Suprapubic skin (tissue), 4 donors: ENCODE measurements around the gene CARD16. TPM values are rescaled to one million over a fixed set of nuclear protein-coding genes. Genes with fewer than 3 reads are reported as not detected.

Experiments
- DNase-seq, 2 donors: peaks; one replicate each; pipeline ENCODE4 v3.0.0-alpha.2; 2019; ENCODE audit warnings: low spot score in 2 of 2
- H3K27ac ChIP-seq: fragments of 200-600 bp; sonication (generic); one replicate; pipeline ENCODE4 v1.5.1; 2019
- H3K27me3 ChIP-seq: fragments of 200-600 bp; sonication (generic); one replicate; pipeline ENCODE4 v1.5.1; 2019
- H3K36me3 ChIP-seq: fragments of 200-600 bp; sonication (generic); one replicate; pipeline ENCODE4 v1.5.1; 2019
- H3K4me1 ChIP-seq: fragments of 200-600 bp; sonication (generic); one replicate; pipeline ENCODE4 v1.5.1; 2019
- H3K4me3 ChIP-seq: fragments of 200-600 bp; sonication (generic); one replicate; pipeline ENCODE4 v1.5.1; 2019; ENCODE audit warnings: mild to moderate bottlenecking
- H3K9me3 ChIP-seq: fragments of 200-600 bp; sonication (generic); one replicate; pipeline ENCODE4 v1.5.1; 2019
- CTCF ChIP-seq, 2 donors: fragments of 200-600 bp in 1 of 2; fragments of 450-650 bp in 1 of 2; sonication (generic) in 1 of 2; IDR thresholded peaks; one replicate each; pipeline ENCODE4 v1.5.1; 2016 to 2019; ENCODE audit warnings: antibody characterized with exemption in 2 of 2, mild to moderate bottlenecking in 1 of 2, moderate library complexity in 1 of 2
- EP300 ChIP-seq: sonication (generic); formaldehyde crosslinking; IDR thresholded peaks from one replicate; pipeline ENCODE4 v1.6.1; 2017; ENCODE audit warnings: antibody characterized with exemption
- POLR2A ChIP-seq, 2 donors: fragments of 450-650 bp; IDR thresholded peaks; one replicate each; pipeline ENCODE4 v1.6.1; 2017; ENCODE audit warnings: antibody characterized with exemption in 2 of 2, mild to moderate bottlenecking in 2 of 2, moderate library complexity in 2 of 2
- POLR2AphosphoS5 ChIP-seq, 3 donors: sonication (generic); formaldehyde crosslinking; IDR thresholded peaks; one replicate each; pipeline ENCODE4 v1.6.1; 2017; ENCODE audit warnings: antibody characterized with exemption in 3 of 3
- WGBS: methylation state at CpG from one replicate; pipeline ENCODE4 v1.1.5; 2018; 5-methylcytosine and 5-hydroxymethylcytosine counted together
- total RNA-seq, 4 donors: library from RNA; depleted of rRNA; stranded (reverse); fragments of >200 nt; gene quantifications; one replicate each; pipeline ENCODE4 v1.1.0, GENCODE V29; 2016

The CARD16 gene
- total RNA-seq, 4 donors from 2014 or later: 1.6 to 9.0 (median 3.5) TPM

DNA sequence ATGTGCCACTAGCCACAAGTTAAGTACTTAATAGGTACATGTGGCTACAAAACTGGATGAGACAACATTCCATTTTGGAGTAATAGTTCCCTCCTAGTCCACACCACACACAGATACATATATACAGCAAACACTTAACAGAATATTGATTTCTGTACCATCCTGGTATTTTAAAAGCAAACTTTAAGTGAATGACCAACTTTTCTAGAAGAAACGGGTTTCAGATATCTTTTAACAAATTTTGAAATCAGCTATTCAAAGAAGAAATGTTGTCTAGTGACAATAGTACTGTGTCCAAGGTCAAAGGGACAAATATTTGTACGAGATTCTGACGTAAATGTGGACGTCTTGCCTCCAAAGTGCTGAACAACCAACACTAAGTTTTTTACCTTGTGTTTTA lies 12.3 kb upstream of the CARD16 start:
- Histone ChIP-seq H3K4me3 (no peak overlapping the region), H3K9me3 (no peaks in the 10 kb centered on the region), H3K27ac (no peak overlapping the region), H3K36me3 (no peaks in the 10 kb centered on the region), H3K4me1 (no peaks in the 10 kb centered on the region), H3K27me3 (no peaks in the 10 kb centered on the region)
- DNase-seq: no peak
- 61% methylated on average over 4 of the region's 4 CpGs for WGBS
- no peak for TF ChIP-seq EP300
- TF ChIP-seq POLR2AphosphoS5 (IDR thresholded peaks at IDR 0.05): no peak
- TF ChIP-seq POLR2A (IDR thresholded peaks at IDR 0.05): no peak
- TF ChIP-seq CTCF (IDR thresholded peaks at IDR 0.05): no peak

DNA sequence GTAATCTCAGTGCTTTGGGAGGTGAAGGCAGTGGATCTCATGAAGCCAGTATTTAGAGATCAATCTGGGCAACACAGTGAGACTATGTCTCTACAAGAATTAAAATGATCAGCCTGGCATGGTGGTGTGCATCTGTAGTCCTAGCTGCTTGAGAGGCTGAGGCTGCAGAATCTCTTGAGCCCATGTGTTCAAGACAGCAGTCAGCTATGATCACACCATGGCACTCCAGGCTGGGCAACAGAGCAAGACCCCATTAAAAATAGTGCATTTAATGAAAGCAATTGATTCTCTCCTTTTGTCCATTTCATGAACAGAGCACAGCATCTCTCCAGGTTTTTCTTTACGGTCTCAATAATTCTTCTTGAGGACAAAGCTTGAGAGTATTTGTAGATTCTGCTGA lies 11.3 kb upstream of the CARD16 start:
- WGBS: 100% methylated on average over 1 of the region's 1 CpG
- Histone ChIP-seq H3K27me3 (no peaks in the 10 kb centered on the region), H3K9me3 (no peaks in the 10 kb centered on the region), H3K4me1 (no peaks in the 10 kb centered on the region), H3K27ac (no peak overlapping the region), H3K4me3 (no peak overlapping the region), H3K36me3 (no peaks in the 10 kb centered on the region)
- DNase-seq: no peak
- no peak for TF ChIP-seq EP300
- TF ChIP-seq POLR2AphosphoS5 (IDR thresholded peaks at IDR 0.05): no peak
- TF ChIP-seq CTCF (IDR thresholded peaks at IDR 0.05): no peak
- TF ChIP-seq POLR2A (IDR thresholded peaks at IDR 0.05): no peak

DNA sequence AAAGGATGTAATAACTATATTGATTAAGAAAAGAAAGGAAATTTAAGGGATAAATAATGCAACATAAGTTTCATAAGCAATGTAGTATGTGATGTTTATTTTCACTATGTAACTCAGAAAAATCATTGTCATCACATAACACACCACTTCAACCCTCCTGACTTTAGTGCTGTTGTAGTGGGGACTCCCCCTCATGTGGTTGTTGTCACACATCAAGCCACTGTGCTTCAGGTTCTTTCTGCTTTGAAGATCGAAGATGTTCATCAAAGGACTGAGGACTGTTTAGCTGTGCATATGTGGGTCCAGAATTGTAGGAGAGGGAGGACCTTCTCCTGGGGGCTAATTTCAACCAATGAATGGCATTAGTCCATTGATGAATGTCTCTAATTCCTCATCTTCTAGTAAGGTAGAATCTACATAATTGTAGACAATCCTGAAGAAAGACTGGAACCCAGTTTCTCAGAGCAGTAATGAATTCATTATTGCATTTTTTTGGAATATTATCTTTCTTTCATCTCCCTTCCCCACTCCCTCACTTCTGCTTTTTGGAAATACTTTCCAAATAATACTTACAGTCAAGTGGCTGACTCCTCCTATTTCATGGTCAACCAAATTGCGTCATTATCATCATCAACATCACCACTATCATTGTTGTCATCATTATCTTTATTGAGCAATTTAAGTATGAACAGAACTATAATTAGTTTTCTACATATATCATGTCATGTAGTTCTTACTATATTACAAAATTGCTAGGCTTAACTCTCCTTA lies 9.8 kb upstream of the CARD16 start:
- H3K27me3 ChIP-seq: no peaks in the 10 kb centered on the region
- H3K9me3 ChIP-seq: no peaks in the 10 kb centered on the region
- no peak overlapping the region for H3K27ac ChIP-seq
- TF ChIP-seq POLR2A (IDR thresholded peaks at IDR 0.05) (no peak), CTCF (IDR thresholded peaks at IDR 0.05) (no peak), POLR2AphosphoS5 (IDR thresholded peaks at IDR 0.05) (no peak), EP300 (no peak)
- H3K4me1 ChIP-seq: no peaks in the 10 kb centered on the region
- WGBS: 58% methylated on average over 2 of the region's 2 CpGs
- no peak overlapping the region for H3K4me3 ChIP-seq
- H3K36me3 ChIP-seq: no peaks in the 10 kb centered on the region
- no peak for DNase-seq

DNA sequence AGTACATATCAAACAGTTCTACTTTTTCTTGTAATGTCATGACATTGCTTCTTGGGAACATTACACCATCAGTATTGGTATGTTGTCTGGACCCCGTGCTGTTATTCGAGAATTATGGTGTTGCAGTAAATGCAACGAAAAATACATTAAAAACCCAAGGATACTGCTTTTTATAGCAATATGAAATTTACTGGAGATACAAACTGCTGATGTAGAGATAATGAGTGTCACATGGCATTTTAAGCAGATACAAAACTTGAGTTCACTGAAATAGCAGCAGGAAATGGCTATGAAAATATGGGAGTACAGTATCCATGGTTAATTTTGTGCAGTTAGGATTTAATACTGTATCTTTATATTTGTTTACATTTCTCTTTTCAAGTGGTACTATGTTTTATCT lies 7.4 kb upstream of the CARD16 start:
- TF ChIP-seq EP300: no peak
- TF ChIP-seq CTCF (IDR thresholded peaks at IDR 0.05): no peak
- TF ChIP-seq POLR2AphosphoS5 (IDR thresholded peaks at IDR 0.05): no peak
- TF ChIP-seq POLR2A (IDR thresholded peaks at IDR 0.05): no peak
- no peak for DNase-seq
- Histone ChIP-seq H3K36me3 (no peaks in the 10 kb centered on the region), H3K27me3 (no peaks in the 10 kb centered on the region), H3K4me1 (no peaks in the 10 kb centered on the region), H3K4me3 (no peak overlapping the region), H3K9me3 (no peaks in the 10 kb centered on the region), H3K27ac (no peak overlapping the region)
- WGBS: 74% methylated on average over 3 of the region's 3 CpGs

DNA sequence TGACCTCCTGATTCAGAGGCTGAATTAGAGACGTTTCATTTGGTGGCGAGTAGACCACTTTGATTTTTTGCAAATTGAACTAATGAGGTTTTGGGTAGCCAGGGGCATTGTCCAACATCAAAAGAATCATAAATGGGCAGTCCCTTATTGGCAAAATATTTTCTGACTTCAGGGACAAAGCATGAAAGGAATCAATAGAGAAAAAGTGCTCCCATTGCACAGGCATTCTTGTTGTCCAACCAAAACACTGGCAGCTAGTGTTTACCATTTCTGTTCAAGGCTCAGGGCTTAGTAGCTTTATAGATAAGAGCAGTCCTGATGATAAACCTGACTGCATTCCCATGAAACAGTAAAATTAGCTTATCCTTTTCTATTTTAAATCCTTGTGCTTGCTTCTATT lies 6.4 kb upstream of the CARD16 start:
- Histone ChIP-seq H3K4me3 (no peak overlapping the region), H3K27me3 (no peaks in the 10 kb centered on the region), H3K9me3 (no peaks in the 10 kb centered on the region), H3K27ac (no peak overlapping the region), H3K36me3 (no peaks in the 10 kb centered on the region), H3K4me1 (peaks cover 6% of the 10 kb centered on the region)
- DNase-seq: no peak
- 94% methylated on average over 2 of the region's 2 CpGs for WGBS
- TF ChIP-seq POLR2A (IDR thresholded peaks at IDR 0.05): no peak
- no peak for TF ChIP-seq EP300
- no peak for TF ChIP-seq POLR2AphosphoS5 (IDR thresholded peaks at IDR 0.05)
- no peak for TF ChIP-seq CTCF (IDR thresholded peaks at IDR 0.05)
